HG03575 (cell line): ENCODE results near the gene ALKBH1.
"Not testable (repeated sequence)": the region's sequence is repeated elsewhere in the genome, so short reads cannot be mapped to it uniquely, and the experiment has no call there.

Experiments used
- ATAC-seq: cut with Tn5 transposase; IDR thresholded peaks from one replicate; pipeline ENCODE4 v1.9.1; 2021; ENCODE audit not compliant: unreplicated experiment, insufficient number of reproducible peaks, low FRiP score; ENCODE audit errors: extremely low read depth

Gene ALKBH1

GRCh38 chr14:77638771-77639171 is 69.1 kb downstream of the ALKBH1 start:
- ATAC-seq = no peak

DNA sequence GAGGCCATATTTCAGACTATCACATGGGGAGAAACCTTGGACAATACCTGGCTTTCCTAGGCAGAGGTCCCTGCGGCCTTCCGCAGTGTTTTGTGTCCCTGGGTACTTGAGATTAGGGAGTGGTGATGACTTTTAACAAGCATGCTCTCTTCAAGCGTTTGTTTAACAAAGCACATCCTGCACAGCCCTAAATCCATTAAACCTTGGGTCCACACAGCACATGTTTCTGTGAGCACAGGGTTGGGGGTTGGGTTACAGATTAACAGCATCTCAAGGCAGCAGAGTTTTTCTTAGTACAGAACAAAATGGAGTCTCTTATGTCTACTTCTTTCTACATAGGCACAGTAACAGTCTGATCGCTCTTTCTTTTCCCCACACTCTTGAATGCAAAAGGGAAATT is 72.0 kb downstream of the ALKBH1 start:
- not testable (repeated sequence) for ATAC-seq

DNA sequence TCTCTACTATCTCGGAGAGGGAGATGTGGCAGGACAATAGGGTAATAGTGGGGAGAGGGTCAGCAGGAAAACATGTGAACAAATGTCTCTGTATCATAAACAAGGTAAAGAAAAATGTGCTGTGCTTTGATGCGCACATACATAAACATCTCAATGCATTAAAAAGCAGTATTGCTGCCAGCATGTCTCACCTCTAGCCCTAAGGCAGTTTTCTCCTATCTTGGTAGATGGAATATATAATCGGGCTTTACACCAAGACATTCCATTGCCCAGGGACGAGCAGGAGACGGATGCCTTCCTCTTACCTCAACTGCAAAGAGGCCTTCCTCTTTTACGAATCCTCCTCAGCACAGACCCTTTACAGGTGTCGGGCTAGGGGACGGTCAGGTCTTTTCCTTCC is 72.4 kb downstream of the ALKBH1 start:
- ATAC-seq = not testable (repeated sequence)

DNA sequence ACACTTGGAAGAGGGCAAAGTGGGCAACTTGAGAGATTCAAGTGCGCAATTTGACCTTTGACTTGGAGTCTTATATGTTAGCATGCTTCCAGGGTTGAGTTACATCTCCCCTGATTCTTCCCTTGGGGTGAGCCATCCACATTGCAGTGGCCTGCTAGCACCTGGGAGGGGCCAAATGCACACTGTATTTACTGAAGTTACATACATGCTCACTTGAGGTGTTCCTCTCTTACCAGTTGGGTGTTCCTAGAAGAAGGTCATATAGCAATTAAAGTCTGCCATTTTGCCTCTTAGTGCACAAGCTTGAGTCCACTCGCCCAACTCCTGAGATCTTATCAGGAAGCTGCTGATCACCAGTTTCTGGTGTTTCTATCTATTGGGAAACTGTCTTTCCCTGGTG is 77.7 kb downstream of the ALKBH1 start:
- no peak for ATAC-seq

DNA sequence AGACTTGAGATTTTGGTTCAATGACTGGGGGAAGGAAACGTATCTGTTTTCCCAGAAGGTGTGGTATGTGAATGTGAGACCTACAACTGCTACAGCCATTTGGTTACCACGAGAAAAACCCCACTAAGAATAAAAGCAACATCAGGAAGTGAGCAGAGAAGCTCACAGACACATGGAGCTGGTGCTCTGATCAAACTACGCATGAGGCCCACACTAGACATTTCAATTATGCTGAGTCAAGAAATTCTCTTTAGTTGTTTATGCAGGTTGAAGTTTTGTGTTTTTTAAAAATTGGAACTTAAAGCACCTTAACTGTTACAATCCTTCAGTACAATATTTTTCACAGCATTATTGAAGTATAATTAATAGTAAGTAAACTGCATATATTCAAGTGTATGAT is 82.5 kb downstream of the ALKBH1 start:
- no peak for ATAC-seq

DNA sequence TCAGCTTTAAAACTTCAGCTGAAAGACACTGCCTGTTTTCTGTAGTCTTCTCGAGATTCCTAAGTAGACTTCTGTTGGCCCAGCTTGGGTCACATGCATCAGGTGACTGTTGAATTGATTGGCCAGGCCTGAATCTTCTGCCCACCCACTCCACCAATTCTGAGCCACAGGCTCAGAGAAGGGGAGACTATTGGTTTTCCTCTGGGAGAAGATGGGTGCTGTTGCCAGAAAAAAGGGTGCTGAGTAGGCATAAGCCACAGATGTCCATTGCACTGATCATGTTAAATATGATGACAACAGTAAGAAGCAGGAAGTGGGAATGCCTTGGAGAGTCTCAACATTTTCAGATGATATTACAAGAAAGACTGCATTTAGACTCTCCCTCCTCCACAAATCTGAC is 84.6 kb downstream of the ALKBH1 start:
- no peak for ATAC-seq
